Left ventricle myocardium inferior (tissue), 1 donor: ENCODE results near the gene SPON1. TPM values are rescaled to one million over a fixed set of nuclear protein-coding genes. Genes with fewer than 3 reads are reported as not detected.
A peak's percentile ranks its signal among the peaks of the same experiment; 100 is the strongest.

Experiments
- DNase-seq: peaks from one replicate; pipeline ENCODE4 v3.0.0-alpha.2; 2020
- H3K27ac ChIP-seq: fragments of 200-600 bp; replicated peaks from 2 replicates; pipeline ENCODE4 v1.8.0; 2021
- H3K27me3 ChIP-seq: fragments of 200-600 bp; 2 replicates; pipeline ENCODE4 v1.8.0; 2021; ENCODE audit warnings: low read depth
- H3K36me3 ChIP-seq: fragments of 200-600 bp; 2 replicates; pipeline ENCODE4 v1.8.0; 2021
- H3K4me1 ChIP-seq: fragments of 200-600 bp; 2 replicates; pipeline ENCODE4 v1.8.0; 2021
- H3K4me3 ChIP-seq: fragments of 200-600 bp; 2 replicates; pipeline ENCODE4 v1.8.0; 2021; ENCODE audit warnings: mild to moderate bottlenecking, moderate library complexity
- H3K9me3 ChIP-seq: fragments of 200-600 bp; replicated peaks from 2 replicates; pipeline ENCODE4 v1.8.0; 2021
- CTCF ChIP-seq: fragments of 200-600 bp; IDR thresholded peaks from 2 replicates; pipeline ENCODE4 v1.8.0; 2021; ENCODE audit warnings: antibody characterized with exemption, mild to moderate bottlenecking, borderline replicate concordance
- intact Hi-C: fragments of 100-400 bp; cut with micrococcal nuclease; formaldehyde crosslinking; loops from one replicate; pipeline ENCODE4 v1.11.0; 2022
- total RNA-seq: library from RNA; stranded (reverse); fragmentation: NEBNext Ultra II Directional; extraction: Animal tissue kit (Norgen Biotek cat#: 25700); gene quantifications from one replicate; pipeline ENCODE4 v1.2.1, GENCODE V29; 2021
- donor health status: DM: no; HTN: yes; CAD: no; lungs with severe emphysema.

The SPON1 gene
- total RNA-seq, 1 donor from 2014 or later, result 9.4 TPM

DNA sequence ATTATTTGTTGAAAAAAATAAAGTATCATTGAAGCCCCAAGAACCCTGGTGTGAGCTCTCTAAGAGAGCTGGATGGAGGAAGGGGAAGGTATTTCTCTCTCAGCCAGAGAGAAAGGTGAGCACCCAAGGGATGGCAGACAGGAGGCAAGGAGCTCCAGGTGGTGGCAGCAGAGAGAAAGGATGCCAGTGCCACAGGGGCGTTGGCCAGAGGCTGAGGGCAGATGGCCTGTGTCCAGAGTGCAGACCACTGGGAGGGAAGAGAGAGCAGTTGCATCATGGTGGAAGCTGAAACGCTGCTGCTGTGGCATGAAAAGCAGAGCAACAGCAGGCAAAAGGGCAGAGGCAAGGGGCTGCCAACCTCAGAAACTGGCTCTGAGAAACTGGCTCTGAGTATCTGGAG lies 8.5 kb downstream of the SPON1 start:
- peak; percentile 48 for TF ChIP-seq CTCF
- H3K27ac ChIP-seq, result no peak overlapping the region
- no peak overlapping the region for H3K4me3 ChIP-seq
- H3K9me3 ChIP-seq, result no peaks in the 10 kb centered on the region
- H3K36me3 ChIP-seq, result no peaks in the 10 kb centered on the region
- DNase-seq, result no peak
- H3K27me3 ChIP-seq, result peaks cover 63% of the 10 kb centered on the region
- peaks cover 36% of the 10 kb centered on the region for H3K4me1 ChIP-seq
- intact Hi-C loops, result no loop called here

DNA sequence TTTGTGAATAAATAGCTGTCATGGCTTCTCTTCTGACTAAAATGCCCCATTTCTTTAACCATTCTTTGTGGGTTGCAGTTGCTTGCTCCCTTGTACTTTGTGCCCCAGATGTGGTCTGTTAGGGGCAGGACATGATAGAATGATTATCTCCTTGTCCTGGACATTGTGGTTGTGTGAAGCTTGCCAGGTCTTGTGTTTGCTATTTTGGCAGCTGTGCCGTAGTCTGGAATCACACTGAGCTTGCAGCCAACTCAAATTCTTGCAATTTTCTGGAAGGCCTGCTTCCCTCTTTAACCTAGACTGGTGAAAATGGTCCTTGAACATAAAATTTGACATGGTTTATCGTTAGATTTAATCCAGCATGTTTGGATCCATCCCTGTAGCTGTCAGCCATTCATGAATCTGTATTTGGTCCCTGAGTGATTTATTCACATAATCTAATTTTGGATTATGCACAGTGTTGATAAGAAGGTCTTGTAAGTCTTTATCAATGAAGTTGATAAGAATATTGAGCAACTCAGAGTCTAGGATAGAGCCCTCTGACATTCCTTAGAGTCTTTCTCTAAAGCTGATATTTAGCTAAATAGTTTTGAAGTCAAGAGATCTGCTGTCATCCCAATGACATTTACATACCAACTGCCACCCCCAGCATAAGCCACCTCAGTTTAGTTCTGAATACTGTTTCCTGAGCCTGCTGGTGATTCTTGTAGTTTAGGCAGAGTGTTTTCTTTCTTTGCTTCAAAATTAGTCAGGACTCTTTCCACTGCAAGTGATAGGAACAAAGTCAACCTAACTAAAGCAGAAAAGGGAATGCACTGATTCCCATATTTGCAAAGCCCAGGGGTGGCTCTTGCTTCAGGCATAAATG lies 9.8 kb downstream of the SPON1 start:
- H3K9me3 ChIP-seq, result no peaks in the 10 kb centered on the region
- H3K36me3 ChIP-seq, result no peaks in the 10 kb centered on the region
- no peak overlapping the region for H3K4me3 ChIP-seq
- peak overlapping the region; percentile 34 for H3K27ac ChIP-seq
- H3K27me3 ChIP-seq, result peaks cover 62% of the 10 kb centered on the region
- TF ChIP-seq CTCF, result no peak
- no peak for DNase-seq
- H3K4me1 ChIP-seq, result peaks cover 31% of the 10 kb centered on the region
- intact Hi-C loops, result no loop called here

- intact Hi-C loops, result no loop called here
- peak overlapping the region; percentile 21 for H3K27ac ChIP-seq
Observed at GRCh38 chr11:13972944-13973343, 10.4 kb downstream of the SPON1 start.

GRCh38 chr11:13974631-13975030 lies 12.1 kb downstream of the SPON1 start:
- no peak for TF ChIP-seq CTCF
- Histone ChIP-seq H3K9me3 (no peaks in the 10 kb centered on the region), H3K27me3 (peaks cover 61% of the 10 kb centered on the region), H3K36me3 (no peaks in the 10 kb centered on the region), H3K4me1 (peaks cover 31% of the 10 kb centered on the region), H3K4me3 (no peak overlapping the region), H3K27ac (no peak overlapping the region)
- intact Hi-C loops, result no loop called here
- DNase-seq, result no peak

More at GRCh38 chr11:13972944-13973343, 10.4 kb downstream of the SPON1 start:
- H3K36me3 ChIP-seq, result no peaks in the 10 kb centered on the region
- no peak for TF ChIP-seq CTCF
- H3K4me3 ChIP-seq, result no peak overlapping the region
- H3K27me3 ChIP-seq, result peaks cover 61% of the 10 kb centered on the region
- no peak for DNase-seq
- H3K9me3 ChIP-seq, result no peaks in the 10 kb centered on the region
- H3K4me1 ChIP-seq, result peaks cover 31% of the 10 kb centered on the region

DNA sequence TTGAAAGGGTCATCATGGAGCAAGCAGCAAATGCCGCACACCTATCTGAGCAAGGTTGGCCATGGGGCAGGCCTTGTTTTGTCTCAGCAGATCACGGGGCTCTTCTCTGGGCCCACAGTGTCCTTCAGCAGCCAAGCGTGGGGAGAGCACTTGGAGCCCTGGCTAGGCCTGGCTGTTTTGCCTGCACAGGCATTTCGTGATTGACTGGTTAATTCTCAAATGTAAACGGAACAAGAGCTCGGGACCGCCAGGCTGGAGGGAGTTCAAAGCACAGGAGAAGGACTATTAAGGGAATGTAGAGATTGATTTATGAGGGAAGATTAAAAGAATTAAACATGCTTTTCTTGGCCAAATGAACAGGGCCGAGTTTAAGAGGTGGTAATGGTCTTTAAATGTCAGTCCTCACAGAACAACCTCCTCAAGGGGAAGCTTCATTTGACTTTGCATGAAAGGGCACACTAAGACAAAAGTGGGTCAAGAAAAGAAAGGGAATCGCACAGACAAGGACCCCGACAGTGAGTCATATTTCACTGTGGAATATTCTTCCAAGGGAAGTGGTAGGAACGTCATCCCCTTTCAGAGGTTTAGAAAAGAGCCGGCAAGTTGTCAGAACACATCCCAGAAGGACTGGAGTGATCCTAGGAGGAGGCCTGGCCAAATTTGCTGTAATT lies 20.7 kb downstream of the SPON1 start:
- no peak for TF ChIP-seq CTCF
- no peaks in the 10 kb centered on the region for H3K9me3 ChIP-seq
- H3K27me3 ChIP-seq, result peaks cover 55% of the 10 kb centered on the region
- no peak for DNase-seq
- peak overlapping the region; percentile 21 for H3K27ac ChIP-seq
- peaks cover 6% of the 10 kb centered on the region for H3K4me1 ChIP-seq
- no peak overlapping the region for H3K4me3 ChIP-seq
- no peaks in the 10 kb centered on the region for H3K36me3 ChIP-seq
- intact Hi-C loops, result no loop called here
